ENCODE data around the gene SLC35B2. TPM values are rescaled to one million over a fixed set of nuclear protein-coding genes. Genes with fewer than 3 reads are reported as not detected.

The SLC35B2 gene
- total and polyA plus RNA-seq, 9 of the 15 experiments (the other 6 are each of a cell fraction or from before 2014, with no cell fraction given): 14.5 to 59.1 (median 47.1) TPM

GRCh38 chr6:44257753-44258324 lies 511 bp upstream of the SLC35B2 start (continued):
- TF ChIP-seq ZNF740 (CRISPR knock-in tag; IDR thresholded peaks at IDR 0.05) (no peak), ZNF740 (tag; IDR thresholded peaks at IDR 0.05) (no peak), STAT5B (CRISPR knock-in tag; IDR thresholded peaks at IDR 0.05) (no peak), ZNF133 (CRISPR knock-in tag; IDR thresholded peaks at IDR 0.05) (no peak), ELK1 (CRISPR knock-in tag; IDR thresholded peaks at IDR 0.05) (no peak), ZNF316 (IDR thresholded peaks at IDR 0.05) (no peak), REST (IDR thresholded peaks at IDR 0.05; ENCODE audit: borderline replicate concordance) (no peak), REST (CRISPR knock-in tag; IDR thresholded peaks at IDR 0.05; ENCODE audit: low read depth) (no peak), GABPA (tag; conservative IDR thresholded peaks at IDR 0.05; ENCODE audit: low read depth) (no peak), TEAD4 (IDR thresholded peaks at IDR 0.05; ENCODE audit: low read length) (no peak), TEAD4 (CRISPR knock-in tag; IDR thresholded peaks at IDR 0.05; ENCODE audit: borderline replicate concordance) (no peak), PCBP2 (IDR thresholded peaks at IDR 0.05; ENCODE audit: low read depth, low read length, poor library complexity, severe bottlenecking) (no peak), MNT (conservative IDR thresholded peaks at IDR 0.05) (no peak), FIP1L1 (IDR thresholded peaks at IDR 0.05; ENCODE audit: low read depth, low read length, poor library complexity, severe bottlenecking) (no peak), ZBTB12 (CRISPR knock-in tag; IDR thresholded peaks at IDR 0.05) (no peak)

Data from K562 (cell line).